ENCODE measurements around the gene HLTF. TPM values are rescaled to one million over a fixed set of nuclear protein-coding genes. Genes with fewer than 3 reads are reported as not detected.

The HLTF gene
- total and polyA plus RNA-seq, 2 donors (not counting 1 experiment from before 2014, with no cell fraction given) = 22.1 to 67.2 TPM

- H3K4me2 ChIP-seq (ENCODE audit: extremely low read depth, insufficient read depth, low read length) = no peak overlapping the region
- H3K27me3 ChIP-seq (ENCODE audit: control insufficient read depth, insufficient read depth, low read length) = no peaks in the 10 kb centered on the region
- TF ChIP-seq EZH2 (IDR thresholded peaks at IDR 0.05; ENCODE audit: low read length, missing control alignments) = no peak
- no peak for TF ChIP-seq CTCF (conservative IDR thresholded peaks at IDR 0.05 in 1 of 2, IDR thresholded peaks at IDR 0.05 in 1 of 2; ENCODE audit: low read depth in 1 of 2, low read length in 2 of 2)
- H3K79me2 ChIP-seq (ENCODE audit: control insufficient read depth, insufficient read depth, low read length) = no peaks in the 10 kb centered on the region
- peaks cover 21% of the 10 kb centered on the region for H3K36me3 ChIP-seq (ENCODE audit: control insufficient read depth, insufficient read depth, low read length)
- peaks cover 14% of the 10 kb centered on the region for H3K4me1 ChIP-seq (ENCODE audit: control insufficient read depth, extremely low read depth, insufficient read depth, low read length)
- no peak overlapping the region for H3K4me3 ChIP-seq (replicated peaks in 1 of 4; ENCODE audit: control extremely low read depth in 1 of 4, insufficient read depth in 1 of 4, low read depth in 3 of 4, low read length in 4 of 4)
- H4K20me1 ChIP-seq (ENCODE audit: control insufficient read depth, extremely low read depth, insufficient read depth, low read length) = no peaks in the 10 kb centered on the region
- no peak for DNase-seq (ENCODE audit: low read depth in 2 of 2)
- no peak overlapping the region for H2AFZ ChIP-seq (ENCODE audit: low read length)
- no peak overlapping the region for H3K9ac ChIP-seq (ENCODE audit: insufficient read depth, low read length)
- no peak overlapping the region for H3K27ac ChIP-seq (ENCODE audit: insufficient read depth, low read length)
- no peaks in the 10 kb centered on the region for H3K9me3 ChIP-seq (ENCODE audit: control insufficient read depth, insufficient read depth, low read depth, low read length)
Observed at GRCh38 chr3:149007567-149008257, 78.6 kb downstream of the HLTF start.

GRCh38 chr3:149005416-149005815 is 80.9 kb downstream of the HLTF start:
- Histone ChIP-seq H3K4me3 (replicated peaks in 1 of 4; ENCODE audit: control extremely low read depth in 1 of 4, insufficient read depth in 1 of 4, low read depth in 3 of 4, low read length in 4 of 4) (no peak overlapping the region), H3K79me2 (ENCODE audit: control insufficient read depth, insufficient read depth, low read length) (no peaks in the 10 kb centered on the region), H3K4me2 (ENCODE audit: extremely low read depth, insufficient read depth, low read length) (no peak overlapping the region), H2AFZ (ENCODE audit: low read length) (no peak overlapping the region), H3K27ac (ENCODE audit: insufficient read depth, low read length) (no peak overlapping the region), H3K27me3 (ENCODE audit: control insufficient read depth, insufficient read depth, low read length) (no peaks in the 10 kb centered on the region), H4K20me1 (ENCODE audit: control insufficient read depth, extremely low read depth, insufficient read depth, low read length) (no peaks in the 10 kb centered on the region), H3K9ac (ENCODE audit: insufficient read depth, low read length) (no peak overlapping the region), H3K36me3 (ENCODE audit: control insufficient read depth, insufficient read depth, low read length) (peaks cover 16% of the 10 kb centered on the region), H3K4me1 (ENCODE audit: control insufficient read depth, extremely low read depth, insufficient read depth, low read length) (peaks cover 13% of the 10 kb centered on the region), H3K9me3 (ENCODE audit: control insufficient read depth, insufficient read depth, low read depth, low read length) (no peaks in the 10 kb centered on the region)
- DNase-seq (ENCODE audit: low read depth in 2 of 2) = peak in 1 of 2 donors; percentile 62
- TF ChIP-seq CTCF (conservative IDR thresholded peaks at IDR 0.05 in 1 of 2, IDR thresholded peaks at IDR 0.05 in 1 of 2; ENCODE audit: low read depth in 1 of 2, low read length in 2 of 2) = no peak
- TF ChIP-seq EZH2 (IDR thresholded peaks at IDR 0.05; ENCODE audit: low read length, missing control alignments) = no peak

DNA sequence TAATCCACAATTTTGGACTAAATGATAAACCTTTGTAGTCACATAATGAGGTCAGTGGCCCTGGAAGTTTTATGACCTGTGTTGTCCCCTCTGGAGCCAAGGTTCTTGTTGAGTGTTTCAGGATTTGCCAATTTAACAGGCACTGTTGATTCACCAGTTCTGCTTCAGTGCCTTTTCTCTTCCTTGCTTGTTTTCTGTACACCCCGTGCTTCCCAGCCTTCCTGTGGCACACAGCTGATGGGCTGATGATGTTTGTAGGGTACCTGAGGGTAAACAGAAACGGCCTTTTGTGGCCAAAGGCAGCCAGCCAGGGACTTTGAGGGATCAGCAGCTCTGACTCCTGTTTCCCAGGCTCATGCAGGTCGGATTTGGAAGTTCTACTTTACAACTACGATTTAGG is 81.7 kb downstream of the HLTF start:
- Histone ChIP-seq H3K27ac (ENCODE audit: insufficient read depth, low read length) (peak overlapping the region; percentile 65), H3K36me3 (ENCODE audit: control insufficient read depth, insufficient read depth, low read length) (peaks cover 14% of the 10 kb centered on the region), H3K79me2 (ENCODE audit: control insufficient read depth, insufficient read depth, low read length) (no peaks in the 10 kb centered on the region), H3K27me3 (ENCODE audit: control insufficient read depth, insufficient read depth, low read length) (no peaks in the 10 kb centered on the region), H3K9ac (ENCODE audit: insufficient read depth, low read length) (no peak overlapping the region), H3K4me3 (replicated peaks in 1 of 4; ENCODE audit: control extremely low read depth in 1 of 4, insufficient read depth in 1 of 4, low read depth in 3 of 4, low read length in 4 of 4) (no peak overlapping the region), H2AFZ (ENCODE audit: low read length) (no peak overlapping the region), H4K20me1 (ENCODE audit: control insufficient read depth, extremely low read depth, insufficient read depth, low read length) (no peaks in the 10 kb centered on the region), H3K9me3 (ENCODE audit: control insufficient read depth, insufficient read depth, low read depth, low read length) (no peaks in the 10 kb centered on the region), H3K4me2 (ENCODE audit: extremely low read depth, insufficient read depth, low read length) (no peak overlapping the region), H3K4me1 (ENCODE audit: control insufficient read depth, extremely low read depth, insufficient read depth, low read length) (peaks cover 11% of the 10 kb centered on the region)
- TF ChIP-seq CTCF (conservative IDR thresholded peaks at IDR 0.05 in 1 of 2, IDR thresholded peaks at IDR 0.05 in 1 of 2; ENCODE audit: low read depth in 1 of 2, low read length in 2 of 2) (no peak), EZH2 (IDR thresholded peaks at IDR 0.05; ENCODE audit: low read length, missing control alignments) (no peak)
- peak; percentile 36 to 47 for DNase-seq (ENCODE audit: low read depth in 2 of 2)
